ENCODE data around the gene CNOT4.
"Not testable (repeated sequence)": the region's sequence is repeated elsewhere in the genome, so short reads cannot be mapped to it uniquely, and the experiment has no call there.

Gene CNOT4

GRCh38 chr7:135486261-135486920 lies 23.5 kb downstream of the CNOT4 start:
- TF ChIP-seq CTCF (IDR thresholded peaks at IDR 0.05; ENCODE audit: low read depth, low read length), result no peak
- Histone ChIP-seq H3K36me3 (no peaks in the 10 kb centered on the region), H3K27me3 (ENCODE audit: insufficient read depth, low read depth, severe bottlenecking) (no peaks in the 10 kb centered on the region), H3K9me3 (ENCODE audit: severe bottlenecking) (no peaks in the 10 kb centered on the region), H3K4me3 (ENCODE audit: low read depth, low read length) (no peak overlapping the region), H3K27ac (no peak overlapping the region)
- DNase-seq, result no peak

- TF ChIP-seq CTCF (IDR thresholded peaks at IDR 0.05; ENCODE audit: low read depth, low read length), result no peak
- Histone ChIP-seq H3K27me3 (ENCODE audit: insufficient read depth, low read depth, severe bottlenecking) (no peaks in the 10 kb centered on the region), H3K36me3 (no peaks in the 10 kb centered on the region), H3K9me3 (ENCODE audit: severe bottlenecking) (no peaks in the 10 kb centered on the region), H3K4me3 (ENCODE audit: low read depth, low read length) (no peak overlapping the region), H3K27ac (no peak overlapping the region)
- no peak for DNase-seq
Observed at GRCh38 chr7:135481598-135481979, 28.3 kb downstream of the CNOT4 start.

GRCh38 chr7:135480966-135481597 lies 28.8 kb downstream of the CNOT4 start:
- Histone ChIP-seq H3K9me3 (ENCODE audit: severe bottlenecking) (no peaks in the 10 kb centered on the region), H3K36me3 (no peaks in the 10 kb centered on the region), H3K4me3 (ENCODE audit: low read depth, low read length) (no peak overlapping the region), H3K27me3 (ENCODE audit: insufficient read depth, low read depth, severe bottlenecking) (no peaks in the 10 kb centered on the region), H3K27ac (no peak overlapping the region)
- no peak for TF ChIP-seq CTCF (IDR thresholded peaks at IDR 0.05; ENCODE audit: low read depth, low read length)
- DNase-seq, result no peak

GRCh38 chr7:135475521-135475920 lies 34.4 kb downstream of the CNOT4 start:
- no peak overlapping the region for H3K27ac ChIP-seq
- H3K27me3 ChIP-seq (ENCODE audit: insufficient read depth, low read depth, severe bottlenecking), result no peaks in the 10 kb centered on the region
- no peak for DNase-seq
- H3K4me3 ChIP-seq (ENCODE audit: low read depth, low read length), result no peak overlapping the region
- no peaks in the 10 kb centered on the region for H3K36me3 ChIP-seq
- no peak for TF ChIP-seq CTCF (IDR thresholded peaks at IDR 0.05; ENCODE audit: low read depth, low read length)
- no peaks in the 10 kb centered on the region for H3K9me3 ChIP-seq (ENCODE audit: severe bottlenecking)

- not testable (repeated sequence) for DNase-seq; H3K27me3 ChIP-seq (ENCODE audit: insufficient read depth, low read depth, severe bottlenecking); H3K9me3 ChIP-seq (ENCODE audit: severe bottlenecking); H3K4me3 ChIP-seq (ENCODE audit: low read depth, low read length); H3K36me3 ChIP-seq; H3K27ac ChIP-seq
Observed at GRCh38 chr7:135469705-135470104, 40.2 kb downstream of the CNOT4 start.

- no peak for TF ChIP-seq CTCF (IDR thresholded peaks at IDR 0.05; ENCODE audit: low read depth, low read length)
Observed at GRCh38 chr7:135467207-135467711, 42.6 kb downstream of the CNOT4 start.

More at GRCh38 chr7:135467207-135467711, 42.6 kb downstream of the CNOT4 start:
- DNase-seq, result no peak
- Histone ChIP-seq H3K36me3 (no peaks in the 10 kb centered on the region), H3K9me3 (ENCODE audit: severe bottlenecking) (no peaks in the 10 kb centered on the region), H3K4me3 (ENCODE audit: low read depth, low read length) (no peak overlapping the region), H3K27me3 (ENCODE audit: insufficient read depth, low read depth, severe bottlenecking) (no peaks in the 10 kb centered on the region), H3K27ac (no peak overlapping the region)

Measured in WERI-Rb-1 (cell line).